Subcutaneous abdominal adipose tissue (tissue), 5 donors: ENCODE measurements around the gene VPS4A.
"Not testable (repeated sequence)": the region's sequence is repeated elsewhere in the genome, so short reads cannot be mapped to it uniquely, and the experiment has no call there.

Experiments used
- H3K27ac ChIP-seq: one replicate; pipeline ENCODE4 v1.7.0; 2013; ENCODE audit warnings: low read depth, mild to moderate bottlenecking, inconsistent platforms, low read length, moderate library complexity
- H3K27me3 ChIP-seq, 5 donors: one replicate each; pipeline ENCODE4 v1.7.0; 2013; ENCODE audit warnings: low read length in 5 of 5, inconsistent platforms in 1 of 5; ENCODE audit not compliant: control insufficient read depth in 5 of 5, insufficient read depth in 4 of 5
- H3K36me3 ChIP-seq, 5 donors: one replicate each; pipeline ENCODE4 v1.7.0; 2013; ENCODE audit warnings: low read length in 5 of 5; ENCODE audit not compliant: control insufficient read depth in 5 of 5, insufficient read depth in 5 of 5
- H3K4me1 ChIP-seq, 5 donors: one replicate each; pipeline ENCODE4 v1.7.0; 2013; ENCODE audit warnings: low read length in 5 of 5, mild to moderate bottlenecking in 3 of 5, moderate library complexity in 1 of 5; ENCODE audit not compliant: control insufficient read depth in 5 of 5, insufficient read depth in 5 of 5
- H3K4me3 ChIP-seq, 5 donors: one replicate each; pipeline ENCODE4 v1.7.0; 2013; ENCODE audit warnings: low read length in 5 of 5, low read depth in 1 of 5
- H3K9ac ChIP-seq, 5 donors: one replicate each; pipeline ENCODE4 v1.7.0; 2013; ENCODE audit warnings: low read length in 5 of 5, mild to moderate bottlenecking in 4 of 5, moderate library complexity in 3 of 5
- H3K9me3 ChIP-seq, 5 donors: one replicate each; pipeline ENCODE4 v1.7.0; 2013; ENCODE audit warnings: low read length in 5 of 5; ENCODE audit not compliant: control insufficient read depth in 5 of 5
- donor health status: healthy.
- donor health status: healthy.
- donor health status: healthy.
- donor health status: healthy.
- donor health status: healthy.

The VPS4A gene

GRCh38 chr16:69351309-69352027 lies 40.3 kb downstream of the VPS4A start, which contains the start of gene TMED6:
Gene TMED6 (minus strand): TSS chr16:69351786. CDS start chr16:69351753, 33 bp downstream.
- Histone ChIP-seq H3K4me3 (no peak within 1 kb of the TSS), H3K9me3 (no peaks in the 10 kb centered on the region), H3K27me3 (no peaks in the 10 kb centered on the region), H3K4me1 (peaks cover 0 to 5% (median 0%) of the 10 kb centered on the region in 5 donors), H3K9ac (no peak within 1 kb of the TSS), H3K27ac (no peak within 1 kb of the TSS), H3K36me3 (peaks cover 8 to 38% (median 29%) of the 10 kb centered on the region in 5 donors)

GRCh38 chr16:69360070-69360469 lies 48.9 kb downstream of the VPS4A start:
- H3K4me1 ChIP-seq, H3K27me3 ChIP-seq, H3K9ac ChIP-seq, H3K4me3 ChIP-seq, H3K27ac ChIP-seq, H3K9me3 ChIP-seq: not testable (repeated sequence)
- H3K36me3 ChIP-seq: peaks cover 18 to 68% (median 44%) of the 10 kb centered on the region in 5 donors

- Histone ChIP-seq H3K36me3 (peaks cover 9 to 75% (median 59%) of the 10 kb centered on the region in 5 donors), H3K4me1 (peaks cover 0 to 3% (median 0%) of the 10 kb centered on the region in 5 donors), H3K9me3 (no peaks in the 10 kb centered on the region), H3K4me3 (no peak overlapping the region), H3K27ac (no peak overlapping the region), H3K9ac (no peak overlapping the region), H3K27me3 (no peaks in the 10 kb centered on the region)
Observed at GRCh38 chr16:69363281-69363717, 52.1 kb downstream of the VPS4A start.

- H3K4me3 ChIP-seq: no peak overlapping the region
- H3K27me3 ChIP-seq: no peaks in the 10 kb centered on the region
- no peak overlapping the region for H3K9ac ChIP-seq
- no peak overlapping the region for H3K27ac ChIP-seq
- peaks cover 0 to 3% (median 0%) of the 10 kb centered on the region in 5 donors for H3K4me1 ChIP-seq
- H3K9me3 ChIP-seq: no peaks in the 10 kb centered on the region
- peaks cover 9 to 82% (median 64%) of the 10 kb centered on the region in 5 donors for H3K36me3 ChIP-seq
Observed at GRCh38 chr16:69364088-69364487, 52.9 kb downstream of the VPS4A start.

- Histone ChIP-seq H3K27me3 (no peaks in the 10 kb centered on the region), H3K4me3 (no peak overlapping the region), H3K9me3 (no peaks in the 10 kb centered on the region), H3K9ac (no peak overlapping the region), H3K27ac (no peak overlapping the region), H3K4me1 (peaks cover 0 to 3% (median 0%) of the 10 kb centered on the region in 5 donors), H3K36me3 (peaks cover 17 to 88% (median 74%) of the 10 kb centered on the region in 5 donors)
Observed at GRCh38 chr16:69365901-69366300, 54.8 kb downstream of the VPS4A start.

DNA sequence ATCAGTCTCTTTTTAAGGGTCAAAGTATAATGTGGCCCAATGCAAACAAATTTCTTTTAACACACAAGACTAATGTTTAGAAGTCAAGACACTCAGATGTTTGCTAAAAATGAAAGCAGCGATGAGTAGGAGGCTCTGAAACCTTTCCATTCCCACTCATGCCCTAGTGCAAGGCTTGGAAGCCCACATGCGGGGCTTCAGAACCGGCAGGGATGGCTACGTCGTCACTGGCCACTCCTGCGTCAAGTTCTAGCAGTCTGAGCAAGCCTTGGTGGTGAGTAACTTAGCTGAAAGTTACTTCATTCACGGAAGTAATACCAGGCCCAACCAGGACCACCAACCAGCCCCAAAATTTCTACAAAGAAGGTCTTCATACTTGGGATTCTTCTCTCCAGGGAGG lies 55.3 kb downstream of the VPS4A start:
- H3K36me3 ChIP-seq: peaks cover 18 to 87% (median 70%) of the 10 kb centered on the region in 5 donors
- H3K27ac ChIP-seq: no peak overlapping the region
- H3K9ac ChIP-seq: no peak overlapping the region
- peaks cover 0 to 3% (median 0%) of the 10 kb centered on the region in 5 donors for H3K4me1 ChIP-seq
- no peaks in the 10 kb centered on the region for H3K9me3 ChIP-seq
- H3K27me3 ChIP-seq: no peaks in the 10 kb centered on the region
- H3K4me3 ChIP-seq: no peak overlapping the region

GRCh38 chr16:69367980-69368379 lies 56.8 kb downstream of the VPS4A start:
- Histone ChIP-seq H3K9ac (no peak overlapping the region), H3K9me3 (no peaks in the 10 kb centered on the region), H3K36me3 (peaks cover 24 to 94% (median 74%) of the 10 kb centered on the region in 5 donors), H3K27me3 (no peaks in the 10 kb centered on the region), H3K4me3 (no peak overlapping the region), H3K4me1 (peaks cover 0 to 3% (median 0%) of the 10 kb centered on the region in 5 donors), H3K27ac (no peak overlapping the region)

- H3K36me3 ChIP-seq: peaks cover 24 to 94% (median 68%) of the 10 kb centered on the region in 5 donors
- H3K9me3 ChIP-seq: no peaks in the 10 kb centered on the region
- no peaks in the 10 kb centered on the region for H3K27me3 ChIP-seq
- H3K4me3 ChIP-seq: no peak overlapping the region
- H3K4me1 ChIP-seq: peaks cover 0 to 3% (median 0%) of the 10 kb centered on the region in 5 donors
- no peak overlapping the region for H3K27ac ChIP-seq
- no peak overlapping the region for H3K9ac ChIP-seq
Observed at GRCh38 chr16:69368866-69369265, 57.7 kb downstream of the VPS4A start.

GRCh38 chr16:69371564-69371963 lies 60.4 kb downstream of the VPS4A start:
- Histone ChIP-seq H3K4me1 (no peaks in the 10 kb centered on the region), H3K9ac (no peak overlapping the region), H3K27ac (no peak overlapping the region), H3K36me3 (peaks cover 22 to 76% (median 48%) of the 10 kb centered on the region in 5 donors), H3K9me3 (no peaks in the 10 kb centered on the region), H3K4me3 (no peak overlapping the region), H3K27me3 (no peaks in the 10 kb centered on the region)

DNA sequence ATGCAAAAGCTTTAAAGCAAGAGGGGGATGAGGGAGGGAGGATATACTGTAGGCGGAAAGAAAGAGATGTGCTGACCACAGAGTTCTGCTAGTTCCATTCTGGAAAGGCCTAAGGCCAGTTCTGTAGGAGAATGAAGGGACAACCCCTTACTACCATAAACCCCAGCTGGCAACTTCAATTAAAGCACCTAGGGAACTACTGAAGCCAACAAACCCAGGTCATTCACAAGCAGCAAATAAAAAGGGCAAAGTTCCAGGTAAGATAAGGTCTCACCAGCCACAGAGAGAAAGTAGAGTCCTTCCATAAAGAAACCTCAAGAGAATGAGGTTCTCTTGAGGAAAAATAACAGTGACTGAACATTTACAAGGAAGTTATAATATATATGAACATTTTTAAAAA lies 61.9 kb downstream of the VPS4A start:
- Histone ChIP-seq H3K9ac (no peak overlapping the region), H3K9me3 (no peaks in the 10 kb centered on the region), H3K4me1 (no peaks in the 10 kb centered on the region), H3K4me3 (no peak overlapping the region), H3K27me3 (no peaks in the 10 kb centered on the region), H3K36me3 (peaks cover 23 to 68% (median 35%) of the 10 kb centered on the region in 5 donors), H3K27ac (no peak overlapping the region)
